ENCODE data around the gene MEIOSIN. TPM values are rescaled to one million over a fixed set of nuclear protein-coding genes. Genes with fewer than 3 reads are reported as not detected.

MEIOSIN gene
- total RNA-seq, 2 experiments from 2014 or later = not detected

DNA sequence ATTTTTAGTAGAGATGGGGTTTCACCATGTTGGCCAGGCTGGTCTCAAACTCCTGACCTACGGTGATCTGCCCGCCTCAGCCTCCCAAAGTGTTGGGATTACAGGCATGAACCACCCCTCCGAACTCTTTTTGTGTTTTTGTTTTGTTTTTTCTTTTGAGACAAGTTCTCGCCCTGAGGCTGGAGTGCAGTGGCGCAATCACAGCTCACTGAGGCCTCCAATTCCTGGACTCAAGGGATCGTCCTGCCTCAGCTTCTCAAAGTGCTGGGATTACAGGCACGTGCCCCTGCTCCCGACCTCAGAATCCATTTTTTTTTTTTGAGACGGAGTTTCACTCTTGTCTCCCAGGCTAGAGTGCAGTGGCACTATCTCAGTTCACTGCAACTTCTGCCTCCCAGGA, 24.5 kb downstream of the MEIOSIN start:
- POLR2A ChIA-PET = no interaction called here
- Mint-ChIP-seq H3K9me3 (no peaks in the 10 kb centered on the region), H3K27ac (no peak overlapping the region), H3K27me3 (peaks cover 5% of the 10 kb centered on the region), H3K4me1 (ENCODE audit: low read depth) (no peaks in the 10 kb centered on the region), H3K4me3 (no peak overlapping the region), H3K36me3 (no peaks in the 10 kb centered on the region)
- CTCF ChIA-PET = interaction anchor here (1.0 to 1.1 kb wide), 2 partner anchors 12 to 41 kb away, joined by 3 read pairs; partner anchors contain the start of gene SIX5
- DNase-seq = no peak
- intact Hi-C loops (cut with micrococcal nuclease) = no loop called here

DNA sequence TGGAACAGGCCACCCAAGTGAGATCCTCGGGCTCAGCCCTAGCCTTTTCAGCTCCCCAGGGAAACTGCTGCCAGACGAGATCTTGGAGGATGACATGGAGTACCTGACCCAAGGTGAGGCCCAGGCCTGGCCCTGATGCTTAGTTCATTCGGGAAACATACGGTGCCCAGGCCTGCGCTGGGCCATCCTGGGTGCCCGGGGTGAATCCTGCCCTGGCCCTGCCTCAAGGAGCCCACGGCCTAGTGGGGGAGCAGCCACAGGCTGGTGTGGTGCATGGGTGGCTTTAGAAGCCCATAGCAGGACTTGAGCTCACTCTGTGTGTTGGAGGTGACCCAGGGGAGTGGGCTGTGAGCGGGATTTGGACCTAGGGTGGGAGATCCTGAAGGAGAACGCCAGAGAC, 25.7 kb downstream of the MEIOSIN start:
- no peaks in the 10 kb centered on the region for H3K36me3 Mint-ChIP-seq

DNA sequence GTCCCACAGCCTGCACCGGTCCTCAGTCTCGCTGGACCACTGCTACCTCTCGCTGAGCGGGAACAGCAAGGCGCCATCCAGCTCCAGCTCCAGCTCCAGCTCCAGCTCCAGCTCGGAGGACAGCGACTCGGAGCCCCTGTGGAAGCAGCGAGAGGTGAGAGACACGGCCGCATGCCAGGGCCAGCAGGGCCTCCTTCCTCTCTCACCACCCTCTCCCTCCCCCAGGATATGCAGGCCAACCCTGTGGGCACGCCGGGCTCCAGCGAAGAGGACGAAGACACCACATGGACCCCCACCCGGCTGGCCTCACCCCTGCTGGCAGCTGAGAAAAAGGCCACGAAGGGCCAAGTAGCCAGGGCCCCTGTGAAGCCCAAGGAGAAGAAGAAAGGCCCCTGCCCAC, 28.5 kb downstream of the MEIOSIN start:
- H3K4me3 Mint-ChIP-seq = no peak overlapping the region
- H3K9me3 Mint-ChIP-seq = no peaks in the 10 kb centered on the region
- H3K4me1 Mint-ChIP-seq (ENCODE audit: low read depth) = no peaks in the 10 kb centered on the region
- intact Hi-C loops (cut with micrococcal nuclease) = no loop called here
- H3K27ac Mint-ChIP-seq = no peak overlapping the region
- ChIA-PET POLR2A (no interaction called here), CTCF (no interaction called here)
- H3K36me3 Mint-ChIP-seq = no peaks in the 10 kb centered on the region
- H3K27me3 Mint-ChIP-seq = peaks cover 16% of the 10 kb centered on the region
- DNase-seq = no peak

More for the DNA sequence above, 25.7 kb downstream of the MEIOSIN start:
- no peaks in the 10 kb centered on the region for H3K4me1 Mint-ChIP-seq (ENCODE audit: low read depth)
- POLR2A ChIA-PET = no interaction called here
- no peak overlapping the region for H3K4me3 Mint-ChIP-seq
- DNase-seq = no peak
- H3K9me3 Mint-ChIP-seq = no peaks in the 10 kb centered on the region
- H3K27ac Mint-ChIP-seq = no peak overlapping the region
- H3K27me3 Mint-ChIP-seq = peaks cover 5% of the 10 kb centered on the region
- CTCF ChIA-PET = interaction anchor here (1.3 kb wide), 1 partner anchor 14 kb away, joined by 3 read pairs; no protein-coding TSS in a partner anchor
- intact Hi-C loops (cut with micrococcal nuclease) = no loop called here

GRCh38 chr19:45762870-45763631, 29.8 kb downstream of the MEIOSIN start:
- POLR2A ChIA-PET = no interaction called here
- CTCF ChIA-PET = interaction anchor here (0.6 kb wide), 1 partner anchor 35 kb away, joined by 3 read pairs; no protein-coding TSS in a partner anchor
- Mint-ChIP-seq H3K36me3 (no peaks in the 10 kb centered on the region), H3K4me3 (no peak overlapping the region), H3K4me1 (ENCODE audit: low read depth) (peaks cover 5% of the 10 kb centered on the region), H3K27ac (no peak overlapping the region), H3K9me3 (no peaks in the 10 kb centered on the region), H3K27me3 (peaks cover 20% of the 10 kb centered on the region)
- intact Hi-C loops (cut with micrococcal nuclease) = no loop called here
- no peak for DNase-seq

DNA sequence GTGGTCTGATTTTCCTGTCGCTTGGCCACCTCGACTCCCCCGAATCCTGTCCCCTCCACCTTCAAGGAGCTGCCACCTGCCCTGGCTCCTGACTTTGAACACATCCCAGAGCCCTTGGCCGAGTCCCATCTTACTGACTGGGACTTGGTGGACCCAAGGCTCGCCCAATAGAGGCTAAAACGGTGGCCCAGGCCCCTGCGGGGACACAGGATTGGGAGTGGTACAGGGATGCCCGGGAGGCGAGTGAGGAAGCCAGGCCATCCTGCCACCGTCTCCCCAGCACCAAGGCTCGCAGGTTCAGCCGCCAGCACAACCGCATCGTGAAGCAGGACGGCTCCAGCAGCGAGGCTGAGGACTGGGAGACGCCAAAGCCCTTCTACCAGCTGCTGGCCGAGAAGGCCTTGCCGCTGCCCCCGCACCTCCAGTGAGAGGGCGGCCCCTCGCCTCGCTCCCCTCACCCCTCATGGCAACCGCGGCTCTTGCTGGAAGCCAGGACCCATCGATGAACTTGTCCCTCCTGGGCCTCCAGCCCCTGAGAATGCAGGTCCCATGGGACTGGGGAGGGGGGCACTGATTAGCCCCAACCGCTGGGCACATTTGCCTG, 30.6 kb downstream of the MEIOSIN start:
- Mint-ChIP-seq H3K36me3 (no peaks in the 10 kb centered on the region), H3K27me3 (peaks cover 20% of the 10 kb centered on the region), H3K4me1 (ENCODE audit: low read depth) (peaks cover 5% of the 10 kb centered on the region), H3K4me3 (no peak overlapping the region), H3K9me3 (no peaks in the 10 kb centered on the region), H3K27ac (no peak overlapping the region)
- CTCF ChIA-PET = no interaction called here
- POLR2A ChIA-PET = no interaction called here
- intact Hi-C loops (cut with micrococcal nuclease) = no loop called here
- no peak for DNase-seq

GRCh38 chr19:45764475-45764874, 31.2 kb downstream of the MEIOSIN start:
- H3K27ac Mint-ChIP-seq = no peak overlapping the region
- CTCF ChIA-PET = interaction anchor here (1.0 kb wide), 1 partner anchor 52 kb away, joined by 3 read pairs; no protein-coding TSS in a partner anchor
- intact Hi-C loops (cut with micrococcal nuclease) = no loop called here
- H3K4me1 Mint-ChIP-seq (ENCODE audit: low read depth) = peaks cover 5% of the 10 kb centered on the region
- no peak for DNase-seq
- peak overlapping the region; percentile 17 for H3K4me3 Mint-ChIP-seq
- POLR2A ChIA-PET = no interaction called here
- no peaks in the 10 kb centered on the region for H3K9me3 Mint-ChIP-seq
- peaks cover 18% of the 10 kb centered on the region for H3K27me3 Mint-ChIP-seq
- no peaks in the 10 kb centered on the region for H3K36me3 Mint-ChIP-seq

GRCh38 chr19:45764945-45765701, 31.9 kb downstream of the MEIOSIN start:
- peak overlapping the region; percentile 17 for H3K4me3 Mint-ChIP-seq
- POLR2A ChIA-PET = no interaction called here

GRCh38 chr19:45765702-45766295, 32.6 kb downstream of the MEIOSIN start:
- no peak for DNase-seq
- Mint-ChIP-seq H3K27ac (no peak overlapping the region), H3K27me3 (peaks cover 18% of the 10 kb centered on the region), H3K4me1 (ENCODE audit: low read depth) (peaks cover 8% of the 10 kb centered on the region), H3K4me3 (no peak overlapping the region), H3K9me3 (no peaks in the 10 kb centered on the region), H3K36me3 (no peaks in the 10 kb centered on the region)
- intact Hi-C loops (cut with micrococcal nuclease) = no loop called here
- CTCF ChIA-PET = interaction anchor here (1.0 to 6.5 kb wide), 2 partner anchors 13 to 34 kb away, joined by 3 to 121 read pairs; no protein-coding TSS in a partner anchor
- POLR2A ChIA-PET = no interaction called here

More at GRCh38 chr19:45764945-45765701, 31.9 kb downstream of the MEIOSIN start:
- H3K9me3 Mint-ChIP-seq = no peaks in the 10 kb centered on the region
- DNase-seq = no peak
- peaks cover 8% of the 10 kb centered on the region for H3K4me1 Mint-ChIP-seq (ENCODE audit: low read depth)
- intact Hi-C loops (cut with micrococcal nuclease) = no loop called here
- H3K27me3 Mint-ChIP-seq = peaks cover 18% of the 10 kb centered on the region
- CTCF ChIA-PET = interaction anchor here (1.0 kb wide), 2 partner anchors 14 to 52 kb away, joined by 3 read pairs; no protein-coding TSS in a partner anchor
- no peak overlapping the region for H3K27ac Mint-ChIP-seq
- no peaks in the 10 kb centered on the region for H3K36me3 Mint-ChIP-seq

- ChIA-PET POLR2A (interaction anchor here (1.2 kb wide), 1 partner anchor 74 kb away, joined by 3 read pairs; the partner anchor contains the start of gene SNRPD2), CTCF (interaction anchor here (6.5 kb wide), 1 partner anchor 34 kb away, joined by 121 read pairs; no protein-coding TSS in a partner anchor)
- intact Hi-C loops (cut with micrococcal nuclease) = no loop called here
- no peak for DNase-seq
- H3K9me3 Mint-ChIP-seq = no peaks in the 10 kb centered on the region
- H3K27me3 Mint-ChIP-seq = peaks cover 18% of the 10 kb centered on the region
- H3K36me3 Mint-ChIP-seq = peaks cover 3% of the 10 kb centered on the region
- H3K4me3 Mint-ChIP-seq = no peak overlapping the region
- H3K4me1 Mint-ChIP-seq (ENCODE audit: low read depth) = peaks cover 10% of the 10 kb centered on the region
- no peak overlapping the region for H3K27ac Mint-ChIP-seq
Observed at GRCh38 chr19:45766296-45766868, 33.1 kb downstream of the MEIOSIN start.

GRCh38 chr19:45766869-45767346, 33.7 kb downstream of the MEIOSIN start:
- H3K9me3 Mint-ChIP-seq = no peaks in the 10 kb centered on the region
- peaks cover 3% of the 10 kb centered on the region for H3K36me3 Mint-ChIP-seq
- CTCF ChIA-PET = interaction anchor here (0.8 to 6.5 kb wide), 3 partner anchors 12 to 49 kb away, joined by 3 to 121 read pairs (median 4); no protein-coding TSS in a partner anchor
- no peak overlapping the region for H3K27ac Mint-ChIP-seq
- POLR2A ChIA-PET = interaction anchor here (1.2 kb wide), 1 partner anchor 75 kb away, joined by 3 read pairs; the partner anchor contains the start of gene SNRPD2
- intact Hi-C loops (cut with micrococcal nuclease) = no loop called here
- peak overlapping the region; percentile 26 for H3K4me3 Mint-ChIP-seq
- H3K27me3 Mint-ChIP-seq = peaks cover 18% of the 10 kb centered on the region
- peaks cover 10% of the 10 kb centered on the region for H3K4me1 Mint-ChIP-seq (ENCODE audit: low read depth)
- DNase-seq = no peak

DNA sequence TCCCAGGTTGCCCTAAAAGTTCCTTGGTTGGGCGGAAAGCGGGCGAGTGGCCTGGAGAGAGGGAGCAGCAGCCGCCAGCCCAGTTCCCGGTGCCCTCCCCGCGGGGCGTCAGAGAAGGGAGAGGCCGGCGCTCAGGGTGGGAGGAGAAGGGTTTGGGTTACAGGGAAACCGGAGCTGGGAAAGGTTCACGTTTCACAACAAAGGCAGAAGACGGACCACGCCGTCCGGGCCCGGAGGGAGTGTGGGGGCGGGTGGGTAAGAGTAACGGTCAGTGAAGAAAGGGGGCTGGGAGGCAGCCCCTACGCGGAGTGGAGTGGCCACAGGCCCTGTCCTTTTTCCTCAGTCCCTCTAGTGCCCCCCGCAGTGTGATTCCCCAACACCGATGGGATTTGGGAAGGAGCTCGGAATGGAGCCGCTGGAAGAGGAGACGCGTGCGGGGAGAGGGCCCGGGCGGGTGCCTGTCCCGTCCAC, 34.2 kb downstream of the MEIOSIN start:
- Mint-ChIP-seq H3K9me3 (no peaks in the 10 kb centered on the region), H3K36me3 (peaks cover 3% of the 10 kb centered on the region), H3K4me1 (ENCODE audit: low read depth) (peaks cover 10% of the 10 kb centered on the region), H3K27me3 (peaks cover 15% of the 10 kb centered on the region), H3K4me3 (peak overlapping the region; percentile 26), H3K27ac (no peak overlapping the region)
- ChIA-PET POLR2A (interaction anchor here (1.2 kb wide), 1 partner anchor 75 kb away, joined by 3 read pairs; the partner anchor contains the start of gene SNRPD2), CTCF (interaction anchor here (0.8 to 6.5 kb wide), 6 partner anchors 12 to 242 kb away, joined by 3 to 121 read pairs (median 12); partner anchors contain the start of gene FBXO46)
- intact Hi-C loops (cut with micrococcal nuclease) = no loop called here
- DNase-seq = no peak

Measured in activated CD4-positive, alpha-beta memory T cell treated with anti-CD3 and anti-CD28 coated beads for 36 hours (primary cell).